Pons (tissue), 1 donor: ENCODE measurements around the gene XBP1.
"Not testable (repeated sequence)": the region's sequence is repeated elsewhere in the genome, so short reads cannot be mapped to it uniquely, and the experiment has no call there.

Experiments used
- DNase-seq: peaks from one replicate; pipeline ENCODE4 v3.0.0-alpha.2; 2016; ENCODE audit warnings: low spot score

The XBP1 gene

DNA sequence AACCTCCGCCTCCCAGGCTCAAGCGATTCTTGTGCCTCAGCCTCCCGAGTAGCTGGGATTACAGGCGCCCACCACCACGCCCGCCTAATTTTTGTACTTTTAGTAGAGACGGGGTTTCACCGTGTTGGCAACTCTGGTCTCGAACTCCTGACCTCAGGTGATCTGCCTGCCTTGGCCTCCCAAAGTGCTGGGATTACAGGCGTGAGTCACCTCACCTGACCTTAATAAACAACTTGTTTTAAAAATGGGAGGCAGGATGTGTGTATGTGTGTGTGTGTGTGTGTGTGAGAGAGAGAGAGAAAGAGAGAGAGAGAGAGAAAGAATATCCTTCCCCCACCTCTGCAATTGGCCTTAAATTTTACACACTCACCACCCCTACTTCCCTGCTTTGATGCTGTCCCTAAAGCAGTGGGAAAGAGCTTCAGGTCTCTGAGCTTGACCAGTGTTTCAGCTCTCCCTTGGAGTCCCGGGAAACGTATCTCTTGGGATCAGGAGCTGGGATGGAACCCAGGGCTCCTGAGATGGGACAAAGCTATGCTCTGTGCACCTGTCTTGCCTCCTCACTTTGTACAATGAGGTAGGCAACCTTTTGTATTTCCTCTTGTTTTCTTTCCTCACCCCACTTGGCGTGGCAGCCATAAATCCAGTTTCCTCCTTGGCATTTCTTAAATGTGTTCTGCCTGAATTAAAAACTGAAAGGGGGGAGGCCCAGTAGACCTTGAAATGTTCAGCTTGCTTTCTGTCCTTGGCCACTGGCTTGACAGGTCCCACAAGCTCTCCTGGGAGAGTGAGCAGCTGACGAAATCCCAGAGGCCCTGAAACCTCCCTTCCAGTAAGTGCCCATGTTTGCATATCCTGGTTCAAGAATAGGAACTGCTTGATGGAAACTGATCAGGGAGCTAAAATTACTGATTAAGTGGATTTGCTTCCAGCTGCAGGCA is 17.8 kb upstream of the XBP1 start:
- DNase-seq: no peak

DNA sequence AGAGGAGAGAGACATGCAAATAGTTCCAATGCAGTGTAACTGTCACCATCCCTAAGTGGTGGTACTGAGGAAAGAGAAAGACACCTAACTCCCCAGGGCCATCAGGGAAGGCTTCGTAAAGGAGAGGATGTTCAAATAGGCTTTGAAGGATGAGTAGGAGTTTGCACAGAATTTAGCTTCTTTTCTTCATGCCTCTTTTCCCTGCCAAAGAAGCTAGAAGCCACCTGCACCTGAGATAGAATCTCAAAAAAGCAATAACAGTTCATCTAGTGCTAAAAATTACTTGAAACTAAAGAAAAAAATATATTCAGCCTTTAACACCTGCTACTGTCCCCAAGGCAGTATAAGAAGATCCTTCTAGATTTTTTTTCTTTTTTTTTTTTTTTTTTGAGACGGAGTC is 16.7 kb upstream of the XBP1 start:
- no peak for DNase-seq

DNA sequence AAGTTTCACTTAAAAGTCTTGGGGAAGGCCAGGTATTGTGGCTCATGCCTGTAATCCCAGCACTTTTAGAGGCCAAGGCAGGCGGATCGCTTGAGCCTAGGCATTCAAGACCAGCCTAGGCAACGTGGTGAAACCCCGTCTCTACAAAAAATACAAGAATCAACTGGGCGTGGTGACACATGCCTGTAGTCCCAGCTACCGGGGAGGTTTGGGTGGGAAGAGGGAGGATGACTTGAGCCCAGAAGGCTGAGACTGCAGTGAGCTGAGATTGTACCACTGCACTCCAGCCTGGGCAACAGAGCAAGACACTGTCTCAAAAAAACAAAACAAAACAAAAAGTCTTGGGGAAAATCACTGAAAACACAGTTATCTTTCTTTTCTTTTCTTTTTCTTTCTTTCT is 15.4 kb upstream of the XBP1 start:
- no peak for DNase-seq

DNA sequence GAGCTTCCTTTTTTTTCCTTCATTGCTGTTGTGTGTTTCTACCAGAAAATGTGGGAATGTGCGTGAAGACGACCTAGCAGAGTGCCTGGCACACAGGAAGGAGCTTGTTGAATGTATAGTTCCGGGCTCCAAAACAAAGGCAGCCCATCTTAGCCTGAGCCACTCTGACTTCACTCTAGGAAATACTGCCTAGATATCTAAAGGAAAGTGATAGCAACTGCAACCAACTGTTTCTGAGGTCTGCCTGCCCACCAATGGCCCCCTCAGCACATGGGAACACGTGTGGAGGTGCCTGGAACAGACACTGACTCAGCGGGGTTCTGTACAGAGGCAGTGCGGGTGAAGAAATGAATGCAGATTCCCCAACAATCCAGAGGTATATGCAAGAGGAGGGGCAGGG is 14.7 kb upstream of the XBP1 start:
- no peak for DNase-seq

DNA sequence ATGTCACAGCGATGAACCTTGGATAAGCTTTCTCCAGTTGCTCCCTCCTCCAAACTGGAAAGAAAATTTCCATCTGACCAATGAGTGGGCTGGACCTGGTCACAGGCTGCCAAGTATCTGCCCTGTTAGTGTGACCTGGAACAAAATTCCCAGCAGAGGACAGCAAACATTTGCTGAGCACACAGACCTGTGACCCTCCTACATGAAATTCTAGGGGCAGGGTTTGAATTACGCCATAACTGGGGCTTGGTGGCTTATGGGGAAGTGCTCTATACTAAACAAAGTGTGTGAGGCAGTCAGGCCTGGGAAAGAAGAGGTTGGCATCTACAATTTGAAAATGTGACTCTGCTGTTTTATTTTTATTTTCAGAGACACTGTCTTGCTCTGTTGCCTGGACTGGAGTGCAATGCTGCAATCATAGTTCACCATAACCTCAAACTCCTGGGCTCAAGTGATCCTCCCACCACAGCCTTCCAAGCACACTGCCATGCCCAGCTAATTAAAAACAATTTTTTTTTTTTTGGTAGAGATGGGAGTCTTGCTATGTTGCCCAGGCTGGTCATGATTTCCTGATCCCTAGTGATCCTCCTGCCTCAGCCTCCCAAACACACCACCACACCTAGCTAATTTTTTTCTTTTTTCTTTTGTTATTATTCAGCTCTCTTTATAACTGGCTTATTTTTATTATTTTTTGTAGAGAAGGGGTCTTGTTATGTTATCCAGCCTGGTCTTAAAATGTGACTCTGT is 13.6 kb upstream of the XBP1 start:
- peak; percentile 55 for DNase-seq

DNA sequence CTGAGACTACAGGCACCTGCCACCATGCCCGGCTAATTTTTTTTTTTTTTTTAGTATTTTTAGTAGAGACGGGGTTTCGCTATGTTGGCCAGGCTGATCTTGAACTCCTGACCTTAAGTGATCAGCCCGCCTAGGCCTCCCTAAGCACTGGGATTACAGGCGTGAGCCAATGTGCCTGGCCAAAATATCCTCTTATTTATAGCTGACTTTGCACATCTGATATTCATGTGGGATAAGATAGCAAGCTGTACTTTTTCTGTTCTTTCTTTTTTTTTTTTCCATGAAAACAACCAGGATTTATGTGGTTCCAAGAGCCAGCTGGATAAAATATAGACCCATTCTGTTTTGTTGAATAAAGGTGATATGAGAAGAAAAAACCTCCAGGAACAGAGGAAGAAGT is 12.1 kb upstream of the XBP1 start:
- DNase-seq: no peak

DNA sequence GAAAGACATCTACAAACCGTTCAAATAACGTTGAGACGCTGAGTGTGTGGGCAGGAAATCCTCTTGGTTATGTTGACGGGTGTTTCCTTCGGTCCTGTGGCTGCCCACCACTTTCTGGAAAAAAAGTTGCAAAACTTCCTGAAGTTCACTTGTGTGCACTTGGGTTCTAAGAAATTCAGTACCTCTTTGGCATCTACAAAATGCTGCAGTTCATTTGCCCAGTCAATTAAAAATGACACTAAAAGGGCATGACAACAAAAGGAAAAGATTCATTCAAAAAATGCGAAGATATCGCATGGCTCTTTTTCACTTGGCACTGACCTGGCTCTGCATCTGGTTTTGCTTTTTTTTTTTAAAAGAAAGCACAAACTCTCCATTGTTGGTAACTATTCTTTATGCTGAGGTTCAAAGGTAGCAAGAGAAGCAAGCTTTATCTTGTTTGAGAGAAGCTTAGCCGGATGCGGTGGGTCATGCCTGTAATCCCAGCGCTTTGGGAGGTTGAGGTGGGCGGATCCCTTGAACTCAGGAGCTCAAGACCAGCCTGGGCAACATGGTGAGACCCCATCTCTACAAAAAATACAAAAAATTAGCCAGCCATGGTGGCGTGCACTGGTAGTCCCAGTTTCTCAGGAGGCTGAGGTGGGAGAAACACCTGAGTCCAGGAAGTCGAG is 10.6 kb upstream of the XBP1 start:
- DNase-seq: peak; percentile 72

DNA sequence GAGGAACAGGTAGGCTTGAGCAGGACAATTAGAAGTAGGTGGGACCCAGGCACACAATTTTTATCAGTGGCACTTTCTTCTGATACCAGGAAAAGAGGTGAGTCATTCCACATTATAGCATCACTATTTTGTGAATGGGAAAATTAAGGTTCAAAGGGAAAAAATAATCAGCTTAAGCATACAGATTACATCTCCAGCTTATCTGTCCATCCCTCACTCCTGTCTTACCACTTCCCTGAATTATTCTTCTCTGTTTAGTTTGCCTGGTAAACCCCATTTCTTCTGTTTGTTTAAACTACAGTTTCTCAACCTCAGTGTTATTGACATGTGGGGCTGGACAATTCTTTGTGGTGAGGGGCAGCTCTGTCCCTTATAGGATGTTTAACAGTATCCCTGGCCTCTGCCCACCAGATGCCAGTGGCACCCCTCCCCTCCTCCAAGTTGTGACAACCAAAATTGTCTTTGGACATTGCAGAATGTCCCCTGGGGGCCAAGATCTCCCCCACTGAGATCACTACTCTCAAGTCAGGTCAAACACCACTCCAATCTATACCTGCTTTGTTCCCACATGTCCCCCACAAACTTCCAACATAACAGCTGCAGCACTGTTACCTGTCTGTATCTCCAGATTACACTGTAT is 8.5 kb upstream of the XBP1 start:
- no peak for DNase-seq

DNA sequence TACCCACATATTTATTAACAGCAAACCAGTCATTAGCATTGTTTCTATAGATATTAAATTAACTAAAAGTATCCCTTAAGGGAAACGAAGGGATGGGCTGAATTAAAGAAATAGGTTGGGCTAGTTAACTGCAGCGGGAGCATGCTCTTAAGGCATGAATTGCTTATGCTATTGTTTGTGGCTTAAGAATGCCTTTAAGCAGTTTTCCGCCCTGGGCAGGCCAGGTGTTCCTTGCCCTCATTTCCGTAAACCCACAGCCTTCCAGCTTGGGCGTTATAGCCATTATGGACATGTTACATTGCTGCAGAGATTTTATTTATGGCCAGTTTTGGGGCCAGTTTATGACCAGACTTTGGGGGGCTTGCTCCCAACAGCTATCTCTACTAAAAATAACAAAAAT is 5.1 kb upstream of the XBP1 start:
- not testable (repeated sequence) for DNase-seq

DNA sequence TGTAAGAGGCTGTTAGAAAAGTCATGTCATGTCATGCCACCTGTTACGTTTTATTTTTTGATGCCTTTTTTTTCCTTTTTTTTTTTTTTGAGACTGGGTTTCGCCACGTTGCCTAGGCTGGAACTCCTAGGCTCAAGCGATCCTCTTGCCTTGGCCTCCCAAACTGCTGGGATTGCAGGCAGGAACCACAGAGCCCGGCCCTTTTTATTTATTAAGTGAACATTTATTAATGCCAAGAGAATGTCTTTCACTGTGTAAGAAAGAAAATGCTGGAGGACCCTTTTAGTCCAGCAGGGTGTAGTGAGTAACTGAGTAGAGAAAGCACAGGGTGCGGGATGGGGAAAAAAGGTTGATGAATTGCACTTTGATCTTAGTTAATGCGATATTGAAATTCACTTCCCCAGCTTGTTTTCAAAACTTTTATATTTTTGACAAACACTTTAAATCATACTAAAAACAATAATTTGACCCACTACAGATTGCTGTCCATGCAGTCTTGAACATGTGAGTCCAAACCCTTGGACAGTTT is 2.3 kb upstream of the XBP1 start:
- DNase-seq: no peak

DNA sequence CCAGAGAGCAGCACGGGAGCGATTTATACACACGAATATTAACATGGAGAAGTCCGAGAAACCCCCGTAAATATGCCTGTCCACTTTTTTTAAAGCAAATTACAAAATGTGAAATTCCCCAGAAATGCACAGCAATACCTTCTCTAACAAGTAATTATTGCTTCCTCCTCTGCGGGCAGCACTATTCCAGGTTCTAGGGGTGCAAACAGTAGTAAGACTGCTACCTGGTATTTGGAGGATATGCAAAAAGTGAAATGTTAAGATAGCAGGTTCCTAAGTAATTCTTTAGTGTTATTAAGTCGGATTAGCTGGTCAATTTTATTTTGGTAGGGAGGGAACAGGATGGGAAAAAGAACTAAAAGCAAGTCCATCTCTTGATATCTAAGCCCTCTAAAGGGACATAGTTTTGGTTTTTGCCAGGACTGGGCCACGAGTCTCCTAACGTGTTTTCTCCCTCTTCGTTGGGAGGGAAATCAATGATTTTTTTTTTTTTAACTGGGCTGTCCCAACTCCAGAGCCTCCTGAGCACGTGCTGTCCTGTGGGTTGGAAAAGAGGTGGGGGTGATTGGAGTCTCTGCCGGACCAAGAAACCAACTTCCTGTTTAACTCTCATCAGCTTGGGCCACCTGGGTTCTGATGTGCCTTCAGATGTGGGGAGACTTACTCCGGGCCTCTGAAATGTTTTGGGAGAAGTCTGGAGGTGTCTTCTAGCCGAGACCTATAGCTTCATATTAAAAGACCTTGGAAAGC is 1.7 kb upstream of the XBP1 start:
- peak; percentile 15 for DNase-seq

DNA sequence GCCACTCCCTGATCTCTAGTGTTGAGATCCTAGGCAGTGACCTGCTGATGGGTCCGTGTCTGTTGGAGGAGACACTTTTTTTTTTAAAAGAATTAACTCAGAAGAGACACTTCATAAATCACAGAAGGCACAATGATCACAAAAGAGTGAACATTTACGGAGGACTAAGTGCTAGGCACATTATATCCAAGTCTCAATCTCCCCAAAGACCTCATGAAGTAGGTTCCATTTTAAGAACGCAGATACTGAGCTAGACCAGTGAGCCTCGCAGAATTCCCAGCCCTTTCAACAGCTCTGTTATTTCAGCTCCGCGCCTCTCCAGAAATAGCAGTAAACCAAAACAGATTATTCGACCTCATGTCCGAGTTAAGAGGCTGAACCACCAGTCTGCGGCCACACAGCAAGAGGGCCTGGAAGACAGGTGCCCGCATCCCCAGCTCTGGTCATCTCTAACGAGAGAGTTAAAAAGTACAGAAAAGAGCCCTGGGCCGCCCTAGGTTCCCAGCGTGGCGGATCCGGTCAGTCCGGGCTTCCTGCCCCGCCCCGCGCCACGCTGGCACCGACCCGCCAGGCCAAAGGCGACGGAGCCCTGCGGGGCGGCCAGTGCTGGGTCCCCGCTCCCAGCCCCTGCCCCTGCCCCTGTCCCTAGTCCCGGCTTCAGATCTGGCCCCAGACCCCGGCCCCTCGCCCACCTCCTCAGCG is 612 bp downstream of the XBP1 start:
- DNase-seq: peak; percentile 56

DNA sequence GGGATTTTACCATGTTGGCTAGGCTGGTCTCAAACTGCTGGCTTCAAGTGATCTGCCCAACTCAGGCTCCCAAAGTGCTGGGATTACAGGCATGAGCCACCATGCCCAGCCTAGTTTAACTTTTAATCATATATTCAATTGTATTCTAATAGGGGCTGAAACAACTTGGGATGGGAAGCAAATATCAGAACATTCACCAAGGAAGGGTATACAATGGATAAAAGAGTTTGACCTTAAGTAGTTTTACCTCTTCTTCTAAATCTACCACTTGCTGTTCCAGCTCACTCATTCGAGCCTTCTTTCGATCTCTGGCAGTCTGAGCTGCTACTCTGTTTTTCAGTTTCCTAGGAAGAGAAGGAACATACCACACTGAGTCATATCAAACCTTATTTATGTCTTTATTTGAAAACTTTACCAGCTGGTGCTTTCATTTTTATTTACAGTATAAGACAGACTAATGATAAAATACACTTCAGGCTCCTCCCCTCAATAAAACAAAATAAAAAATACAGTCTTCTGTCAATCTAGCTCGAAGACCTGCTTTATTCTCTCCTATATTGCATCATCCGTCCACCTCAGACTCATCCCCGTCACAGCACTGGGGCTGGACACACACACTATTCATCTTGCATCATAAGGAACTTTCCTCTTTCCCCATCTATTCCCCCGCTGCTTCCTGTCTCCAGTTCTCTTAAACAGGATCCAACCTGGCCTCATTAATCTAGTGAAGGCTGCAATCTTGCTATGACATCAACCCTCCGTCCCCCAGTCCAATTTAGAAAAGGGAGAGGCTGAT is 1.4 kb downstream of the XBP1 start:
- no peak for DNase-seq

DNA sequence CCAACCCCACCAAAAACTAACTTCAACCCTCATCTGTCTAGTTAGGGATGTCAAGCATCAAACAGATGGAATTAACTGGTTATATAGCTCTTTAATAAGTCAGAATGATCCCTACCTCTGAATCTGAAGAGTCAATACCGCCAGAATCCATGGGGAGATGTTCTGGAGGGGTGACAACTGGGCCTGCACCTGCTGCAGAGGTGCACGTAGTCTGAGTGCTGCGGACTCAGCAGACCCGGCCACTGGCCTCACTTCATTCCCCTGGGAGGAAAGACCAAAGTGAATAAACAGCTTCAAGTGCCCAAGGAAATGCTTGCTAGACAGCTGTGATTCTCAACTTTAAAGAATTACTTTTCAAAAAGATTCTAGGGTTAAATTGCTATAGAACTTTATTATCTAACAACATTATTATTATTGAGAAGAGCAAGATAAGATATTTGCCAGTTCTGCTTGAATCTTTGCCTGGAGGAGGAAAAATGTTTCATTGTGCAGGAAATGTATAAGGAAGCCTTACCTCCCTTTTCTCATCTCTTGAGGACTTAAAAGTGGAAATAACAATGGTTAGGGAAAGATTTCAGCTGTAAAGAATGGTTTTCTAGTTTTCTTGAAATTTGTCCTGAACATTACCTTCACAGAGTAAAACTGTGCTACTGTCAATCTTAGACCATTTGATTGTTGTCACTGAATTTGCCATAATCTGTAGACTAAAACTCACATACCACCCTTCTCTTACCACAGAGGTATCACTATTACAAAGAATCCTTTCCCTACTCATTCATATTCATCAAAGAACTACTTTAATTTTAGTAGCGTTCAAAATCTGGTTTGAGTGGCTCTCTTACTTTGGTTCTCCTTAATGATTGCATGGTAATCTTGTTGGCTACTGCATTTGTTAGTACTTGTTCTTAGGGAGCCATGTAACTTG is 4.2 kb downstream of the XBP1 start:
- no peak for DNase-seq

DNA sequence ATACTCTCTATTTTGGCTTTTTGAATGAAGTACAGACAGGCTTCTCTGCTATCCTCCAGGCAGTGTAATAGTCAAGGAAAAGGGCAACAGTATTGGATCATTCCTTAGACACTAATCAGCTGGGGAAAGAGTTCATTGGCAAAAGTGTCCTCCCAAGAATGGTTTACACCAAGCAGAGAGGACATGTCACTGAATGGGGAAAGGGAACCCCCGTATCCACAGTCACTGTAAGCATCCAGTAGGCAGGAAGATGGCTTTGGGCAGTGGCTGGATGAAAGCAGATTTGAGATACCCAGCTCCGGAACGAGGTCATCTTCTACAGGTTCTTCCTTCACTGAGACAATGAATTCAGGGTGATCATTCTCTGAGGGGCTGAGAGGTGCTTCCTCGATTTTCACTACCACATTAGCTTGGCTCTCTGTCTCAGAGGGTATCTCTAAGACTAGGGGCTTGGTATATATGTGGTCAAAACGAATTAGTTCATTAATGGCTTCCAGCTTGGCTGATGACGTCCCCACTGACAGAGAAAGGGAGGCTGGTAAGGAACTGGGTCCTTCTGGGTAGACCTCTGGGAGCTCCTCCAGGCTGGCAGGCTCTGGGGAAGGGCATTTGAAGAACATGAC is 5.2 kb downstream of the XBP1 start:
- no peak for DNase-seq

DNA sequence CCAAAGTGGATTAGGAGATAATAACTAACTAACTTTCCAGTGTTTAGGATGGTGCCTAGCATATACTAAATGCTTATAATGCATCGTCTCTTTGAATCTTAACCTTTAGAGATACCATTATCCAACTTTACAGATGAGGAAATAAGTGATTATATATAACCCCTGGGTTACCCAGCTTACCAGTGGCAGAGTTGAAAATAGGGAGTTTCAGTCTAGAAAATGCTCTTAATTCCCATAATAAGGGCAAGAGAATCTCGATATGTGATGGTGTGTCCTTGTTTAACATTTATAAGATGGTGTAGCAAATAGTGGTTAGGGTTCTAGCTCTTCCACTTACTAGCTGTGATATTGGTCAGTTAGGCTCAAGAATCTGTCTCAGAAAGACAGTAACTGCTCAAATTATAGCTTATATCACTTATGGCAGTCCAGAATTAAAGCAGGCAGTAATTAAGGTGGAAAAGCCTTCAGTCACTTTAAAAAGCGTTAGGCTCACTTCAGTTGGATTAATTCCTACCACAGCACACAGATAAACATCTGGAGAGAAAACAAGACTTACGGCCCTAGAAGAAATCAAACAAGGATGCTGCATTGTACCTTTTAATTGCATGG is 6.3 kb downstream of the XBP1 start:
- DNase-seq: no peak

DNA sequence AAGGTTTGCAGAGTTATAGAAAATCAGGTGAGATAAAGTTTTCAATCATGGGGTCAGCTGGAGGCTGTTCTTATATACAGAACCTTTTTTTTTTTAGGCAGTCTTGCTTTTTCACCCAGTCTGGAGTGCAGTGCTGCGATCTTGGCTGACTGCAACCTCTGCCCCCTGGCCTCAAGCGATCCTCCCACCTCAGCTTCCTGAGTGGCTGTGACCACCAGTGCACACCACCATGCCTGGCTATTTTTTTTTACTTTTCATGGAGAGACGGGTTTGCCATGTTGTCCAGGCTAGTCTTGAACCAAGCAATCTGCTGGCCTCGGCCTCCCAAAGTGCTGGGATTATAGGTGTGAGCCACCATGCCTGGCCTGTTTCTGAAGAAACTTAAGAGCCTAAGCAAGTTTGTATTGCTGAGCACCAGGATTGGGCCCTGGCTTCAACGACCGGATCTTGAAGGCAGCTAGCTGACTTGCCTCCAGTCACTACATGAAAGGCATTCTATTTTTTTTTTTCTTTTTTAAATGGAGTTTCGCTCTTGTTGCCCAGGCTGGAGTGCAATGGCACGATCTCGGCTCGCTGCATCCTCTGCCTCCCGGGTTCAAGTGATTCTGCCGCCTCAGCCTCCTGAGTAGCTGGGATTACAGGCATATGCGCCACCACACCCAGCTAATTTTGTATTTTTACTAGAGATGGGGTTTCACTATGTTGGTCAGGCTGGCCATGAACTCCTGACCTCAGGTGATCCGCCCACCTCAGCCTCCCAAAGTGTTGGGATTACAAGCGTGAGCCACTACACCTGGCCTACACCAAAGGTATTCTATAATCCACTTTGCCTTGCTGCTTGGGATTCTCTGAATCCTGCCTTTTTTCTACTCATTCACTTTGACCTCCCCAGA is 7.6 kb downstream of the XBP1 start:
- DNase-seq: no peak
